HFFc6 (cell line): Measurements from ENCODE around the gene ATP8B1. TPM values are rescaled to one million over a fixed set of nuclear protein-coding genes. Genes with fewer than 3 reads are reported as not detected.

Experiments used
- DNase-seq: peaks from one replicate; pipeline ENCODE4 v3.0.0-alpha.2; 2018
- H3K27ac Mint-ChIP-seq: 2 replicates; pipeline ENCODE4 v1.8.0; 2020; ENCODE audit warnings: mild to moderate bottlenecking, mixed read lengths
- H3K27me3 Mint-ChIP-seq: 2 replicates; pipeline ENCODE4 v1.8.0; 2021; ENCODE audit warnings: mild to moderate bottlenecking, moderate library complexity, mixed read lengths; ENCODE audit not compliant: insufficient read depth
- H3K36me3 Mint-ChIP-seq: 2 replicates; pipeline ENCODE4 v1.8.0; 2021; ENCODE audit warnings: low read depth, mixed read lengths
- H3K4me1 Mint-ChIP-seq: 2 replicates; pipeline ENCODE4 v1.8.0; 2020; ENCODE audit warnings: low read depth, mixed read lengths
- H3K4me3 Mint-ChIP-seq: 2 replicates; pipeline ENCODE4 v1.8.0; 2020; ENCODE audit warnings: mild to moderate bottlenecking, moderate library complexity, mixed read lengths
- H3K9me3 Mint-ChIP-seq: 2 replicates; pipeline ENCODE4 v1.8.0; 2020; ENCODE audit warnings: mild to moderate bottlenecking, mixed read lengths
- CTCF ChIP-seq: fragments of 200-600 bp; sonication (generic); IDR thresholded peaks from 2 replicates; pipeline ENCODE4 v1.5.0; 2021; ENCODE audit warnings: antibody characterized with exemption, mild to moderate bottlenecking
- total RNA-seq, 6 experiments: library from RNA; stranded (reverse); fragmentation: NEBNext Ultra II Directional; extraction: Animal tissue kit (Norgen Biotek cat#: 25700); gene quantifications; 2 replicates in 1 of 6; 3 replicates in 5 of 6; pipeline ENCODE4 v1.2.3, GENCODE V29; 2021

Gene ATP8B1
- total RNA-seq, 6 experiments from 2014 or later: 78.8 to 115 (median 94.6) TPM

- TF ChIP-seq CTCF: no peak
- DNase-seq: no peak
These were observed 167.9 kb downstream of the ATP8B1 start for GRCh38 chr18:57635003-57635822.

GRCh38 chr18:57631697-57632096, 171.4 kb downstream of the ATP8B1 start:
- peak overlapping the region; percentile 32; the same call in 1 of the 2 replicates for H3K27ac Mint-ChIP-seq
- H3K9me3 Mint-ChIP-seq: no peaks in the 10 kb centered on the region
- peaks cover 2% of the 10 kb centered on the region; the same call in 1 of the 2 replicates for H3K27me3 Mint-ChIP-seq
- DNase-seq: no peak
- no peaks in the 10 kb centered on the region for H3K36me3 Mint-ChIP-seq
- H3K4me3 Mint-ChIP-seq: peak overlapping the region; percentile 25; the same call in 1 of the 2 replicates
- H3K4me1 Mint-ChIP-seq: peaks cover 41% of the 10 kb centered on the region
- TF ChIP-seq CTCF: no peak

More at GRCh38 chr18:57635003-57635822, 167.9 kb downstream of the ATP8B1 start:
- H3K27me3 Mint-ChIP-seq: peaks cover 4% of the 10 kb centered on the region
- H3K4me1 Mint-ChIP-seq: peaks cover 23% of the 10 kb centered on the region
- no peaks in the 10 kb centered on the region for H3K36me3 Mint-ChIP-seq
- no peaks in the 10 kb centered on the region for H3K9me3 Mint-ChIP-seq
- H3K27ac Mint-ChIP-seq: no peak overlapping the region
- H3K4me3 Mint-ChIP-seq: no peak overlapping the region

- DNase-seq: no peak
- Mint-ChIP-seq H3K36me3 (no peaks in the 10 kb centered on the region), H3K4me1 (peaks cover 41% of the 10 kb centered on the region), H3K9me3 (no peaks in the 10 kb centered on the region), H3K4me3 (peak overlapping the region; percentile 92), H3K27me3 (peaks cover 2% of the 10 kb centered on the region; the same call in 1 of the 2 replicates), H3K27ac (peak overlapping the region; percentile 97)
- no peak for TF ChIP-seq CTCF
These were observed 172.1 kb downstream of the ATP8B1 start for GRCh38 chr18:57630754-57631595.

GRCh38 chr18:57630002-57630753, 172.9 kb downstream of the ATP8B1 start:
- TF ChIP-seq CTCF: peak; percentile 81

GRCh38 chr18:57629422-57629821, 173.7 kb downstream of the ATP8B1 start:
- Mint-ChIP-seq H3K27ac (peak overlapping the region; percentile 42; the same call in 1 of the 2 replicates), H3K4me3 (peak overlapping the region; percentile 92), H3K9me3 (no peaks in the 10 kb centered on the region), H3K27me3 (peaks cover 2% of the 10 kb centered on the region), H3K4me1 (peaks cover 42% of the 10 kb centered on the region), H3K36me3 (no peaks in the 10 kb centered on the region)
- TF ChIP-seq CTCF: no peak
- DNase-seq: no peak

More at GRCh38 chr18:57630002-57630753, 172.9 kb downstream of the ATP8B1 start:
- H3K36me3 Mint-ChIP-seq: no peaks in the 10 kb centered on the region
- peak overlapping the region; percentile 97 for H3K27ac Mint-ChIP-seq
- H3K4me3 Mint-ChIP-seq: peak overlapping the region; percentile 92
- H3K27me3 Mint-ChIP-seq: peaks cover 2% of the 10 kb centered on the region; the same call in 1 of the 2 replicates
- peaks cover 38% of the 10 kb centered on the region for H3K4me1 Mint-ChIP-seq
- no peaks in the 10 kb centered on the region for H3K9me3 Mint-ChIP-seq
- peak; percentile 96 for DNase-seq
